MCF 10A (cell line): Measurements from ENCODE around the gene ANKMY2. TPM values are rescaled to one million over a fixed set of nuclear protein-coding genes. Genes with fewer than 3 reads are reported as not detected.
"Not testable (repeated sequence)": the region's sequence is repeated elsewhere in the genome, so short reads cannot be mapped to it uniquely, and the experiment has no call there.

Source experiments
- BruUV-seq: library from RNA; stranded (reverse); fragments of 400-500 nt; replicated peaks from 2 replicates; lab custom pipeline; 2021; lab: Mats Ljungman, UMichigan
- CTCF ChIA-PET: fragments of 300-600 bp; sonication (Branson Sonifier 250); formaldehyde crosslinking; extraction: SDS; loops from one replicate; lab custom pipeline; 2021; ENCODE audit warnings: antibody characterized with exemption, inconsistent platforms; lab: Yijun Ruan, JAX
- POLR2A ChIA-PET: fragments of 300-600, 350-650 bp; sonication (Branson Sonifier 250); formaldehyde crosslinking; extraction: SDS; loops from one replicate; lab custom pipeline; 2020; ENCODE audit warnings: antibody characterized with exemption, inconsistent platforms; lab: Yijun Ruan, JAX
- DNase-seq: peaks from one replicate; pipeline ENCODE4 v3.0.0-alpha.2; 2018; ENCODE audit not compliant: unreplicated experiment
- H3K27ac Mint-ChIP-seq: one replicate; pipeline ENCODE4 v1.8.0; 2022; ENCODE audit warnings: mild to moderate bottlenecking, low read depth, mixed read lengths; ENCODE audit not compliant: unreplicated experiment
- H3K27me3 Mint-ChIP-seq: one replicate; pipeline ENCODE4 v1.8.0; 2022; ENCODE audit warnings: mixed read lengths; ENCODE audit not compliant: insufficient read depth, unreplicated experiment
- H3K36me3 Mint-ChIP-seq: one replicate; pipeline ENCODE4 v1.8.0; 2022; ENCODE audit warnings: mild to moderate bottlenecking, moderate library complexity, mixed read lengths; ENCODE audit not compliant: insufficient read depth, unreplicated experiment
- H3K4me1 Mint-ChIP-seq: one replicate; pipeline ENCODE4 v1.8.0; 2022; ENCODE audit warnings: mixed read lengths; ENCODE audit not compliant: insufficient read depth, unreplicated experiment
- H3K4me3 Mint-ChIP-seq: one replicate; pipeline ENCODE4 v1.8.0; 2022; ENCODE audit warnings: mild to moderate bottlenecking, moderate library complexity, mixed read lengths; ENCODE audit not compliant: unreplicated experiment
- H3K9me3 Mint-ChIP-seq: one replicate; pipeline ENCODE4 v1.8.0; 2022; ENCODE audit warnings: mixed read lengths; ENCODE audit not compliant: unreplicated experiment
- CTCF ChIP-seq: fragments of 200-600 bp; IDR thresholded peaks from one replicate; pipeline ENCODE4 v1.8.0; 2022; ENCODE audit warnings: antibody characterized with exemption, mild to moderate bottlenecking; ENCODE audit not compliant: unreplicated experiment
- intact Hi-C: fragments of 100-400 bp; cut with micrococcal nuclease; formaldehyde crosslinking; loops from 2 replicates; pipeline ENCODE4 v1.14.1; 2022
- total RNA-seq: library from RNA; stranded (reverse); gene quantifications from 2 replicates; pipeline ENCODE4 v1.2.3, GENCODE V29; 2022

The ANKMY2 gene
- total RNA-seq, 1 experiment from 2014 or later = 14.3 TPM

GRCh38 chr7:16667355-16667754 lies 21.8 kb upstream of the ANKMY2 start:
- H3K36me3 Mint-ChIP-seq = peaks cover 46% of the 10 kb centered on the region
- H3K27me3 Mint-ChIP-seq = no peaks in the 10 kb centered on the region
- H3K27ac Mint-ChIP-seq = peak overlapping the region; percentile 95

GRCh38 chr7:16661924-16662323 lies 16.4 kb upstream of the ANKMY2 start:
- Mint-ChIP-seq H3K4me3 (no peak overlapping the region), H3K4me1 (peaks cover 19% of the 10 kb centered on the region), H3K27me3 (no peaks in the 10 kb centered on the region), H3K27ac (peak overlapping the region; percentile 39), H3K36me3 (peaks cover 22% of the 10 kb centered on the region), H3K9me3 (no peaks in the 10 kb centered on the region)
- POLR2A ChIA-PET = interaction anchor here (0.8 to 2.5 kb wide), 3 partner anchors 9 to 16 kb away, joined by 3 to 13 read pairs (median 5); partner anchors contain the start of genes ANKMY2 and BZW2
- intact Hi-C loops = no loop called here
- DNase-seq = no peak
- no peak for TF ChIP-seq CTCF
- BruUV-seq = no TSS peak
- CTCF ChIA-PET = interaction anchor here (1.0 kb wide), 2 partner anchors 14 to 108 kb away, joined by 3 read pairs; no protein-coding TSS in a partner anchor

More at GRCh38 chr7:16667355-16667754, 21.8 kb upstream of the ANKMY2 start:
- Mint-ChIP-seq H3K4me3 (no peak overlapping the region), H3K4me1 (peaks cover 31% of the 10 kb centered on the region), H3K9me3 (no peaks in the 10 kb centered on the region)
- TF ChIP-seq CTCF = no peak
- CTCF ChIA-PET = interaction anchor here (0.6 to 1.4 kb wide), 6 partner anchors 11 to 758 kb away, joined by 3 to 4 read pairs (median 3); no protein-coding TSS in a partner anchor
- DNase-seq = no peak
- BruUV-seq = no TSS peak
- POLR2A ChIA-PET = interaction anchor here (2.2 to 4.4 kb wide), 3 partner anchors 10 to 21 kb away, joined by 19 to 106 read pairs (median 23); partner anchors contain the start of genes ANKMY2 and BZW2
- intact Hi-C loops = no loop called here

GRCh38 chr7:16660702-16661464 lies 15.3 kb upstream of the ANKMY2 start:
- Mint-ChIP-seq H3K36me3 (peaks cover 19% of the 10 kb centered on the region), H3K27ac (peak overlapping the region; percentile 24), H3K4me3 (no peak overlapping the region), H3K27me3 (no peaks in the 10 kb centered on the region), H3K9me3 (no peaks in the 10 kb centered on the region), H3K4me1 (peaks cover 19% of the 10 kb centered on the region)
- DNase-seq = peak; percentile 70
- ChIA-PET POLR2A (interaction anchor here (7.3 kb wide), 1 partner anchor 14 kb away, joined by 76 read pairs; the partner anchor contains the start of genes ANKMY2 and BZW2), CTCF (interaction anchor here (0.6 kb wide), 1 partner anchor 24 kb away, joined by 5 read pairs; no protein-coding TSS in a partner anchor)
- BruUV-seq = no TSS peak
- intact Hi-C loops = no loop called here
- TF ChIP-seq CTCF = no peak

GRCh38 chr7:16659854-16660497 lies 14.4 kb upstream of the ANKMY2 start:
- H3K9me3 Mint-ChIP-seq, H3K4me3 Mint-ChIP-seq, intact Hi-C loops, BruUV-seq, DNase-seq, H3K27ac Mint-ChIP-seq, H3K27me3 Mint-ChIP-seq: not testable (repeated sequence)
- ChIA-PET POLR2A (interaction anchor here (1.0 to 7.3 kb wide), 2 partner anchors 13 to 132 kb away, joined by 3 to 76 read pairs; partner anchors contain the start of genes ANKMY2 and BZW2), CTCF (interaction anchor here (0.6 kb wide), 1 partner anchor 25 kb away, joined by 5 read pairs; no protein-coding TSS in a partner anchor)
- Mint-ChIP-seq H3K4me1 (peaks cover 25% of the 10 kb centered on the region), H3K36me3 (peaks cover 10% of the 10 kb centered on the region)
